Measurements from ENCODE around the gene ACOXL. TPM values are rescaled to one million over a fixed set of nuclear protein-coding genes. Genes with fewer than 3 reads are reported as not detected.

Gene ACOXL
- total and polyA plus RNA-seq, 12 donors: 0.05 to 0.19 (median 0.12) TPM; not detected in 8

- DNase-seq: no peak
- Histone ChIP-seq H3K4me1 (replicated peaks in 1 of 2) (no peaks in the 10 kb centered on the region), H3K27me3 (no peaks in the 10 kb centered on the region), H3K4me3 (no peak overlapping the region), H3K27ac (no peak overlapping the region), H3K9me3 (replicated peaks in 1 of 3) (no peaks in the 10 kb centered on the region), H3K36me3 (replicated peaks in 1 of 2) (no peaks in the 10 kb centered on the region)
- 78 to 95% (median 86%) methylated on average over 1 of the region's 1 CpG for WGBS, 4 donors
- intact Hi-C loops (cut with DNase I): no loop called here
- TF ChIP-seq POLR2A (IDR thresholded peaks at IDR 0.05) (no peak), CTCF (IDR thresholded peaks at IDR 0.05) (no peak)
Measured at GRCh38 chr2:111061191-111061590, 328.8 kb downstream of the ACOXL start.

GRCh38 chr2:111062417-111062816 is 330.0 kb downstream of the ACOXL start:
- intact Hi-C loops (cut with DNase I): no loop called here
- Histone ChIP-seq H3K27me3 (no peaks in the 10 kb centered on the region), H3K4me1 (replicated peaks in 1 of 2) (no peaks in the 10 kb centered on the region), H3K36me3 (replicated peaks in 1 of 2) (no peaks in the 10 kb centered on the region), H3K9me3 (replicated peaks in 1 of 3) (no peaks in the 10 kb centered on the region), H3K4me3 (no peak overlapping the region), H3K27ac (no peak overlapping the region)
- WGBS, 4 donors: 48 to 67% (median 58%) methylated on average over 2 of the region's 2 CpGs
- TF ChIP-seq CTCF (IDR thresholded peaks at IDR 0.05): no peak
- no peak for TF ChIP-seq POLR2A (IDR thresholded peaks at IDR 0.05)
- DNase-seq: no peak

GRCh38 chr2:111066062-111066593 is 333.8 kb downstream of the ACOXL start:
- H3K9me3 ChIP-seq (replicated peaks in 1 of 3): no peaks in the 10 kb centered on the region
- no peak for DNase-seq
- H3K36me3 ChIP-seq (replicated peaks in 1 of 2): no peaks in the 10 kb centered on the region
- no peak overlapping the region for H3K27ac ChIP-seq
- 77 to 94% (median 80%) methylated on average over 2 of the region's 2 CpGs for WGBS, 4 donors
- H3K27me3 ChIP-seq: no peaks in the 10 kb centered on the region
- intact Hi-C loops (cut with DNase I): no loop called here
- TF ChIP-seq CTCF (IDR thresholded peaks at IDR 0.05) (no peak), POLR2A (IDR thresholded peaks at IDR 0.05) (no peak)
- H3K4me1 ChIP-seq (replicated peaks in 1 of 2): no peaks in the 10 kb centered on the region
- no peak overlapping the region for H3K4me3 ChIP-seq

GRCh38 chr2:111068435-111069058 is 336.2 kb downstream of the ACOXL start:
- H3K27ac ChIP-seq: no peak overlapping the region
- no peak for DNase-seq
- H3K4me3 ChIP-seq: no peak overlapping the region
- H3K9me3 ChIP-seq (replicated peaks in 1 of 3): no peaks in the 10 kb centered on the region
- no peaks in the 10 kb centered on the region for H3K36me3 ChIP-seq (replicated peaks in 1 of 2)
- no peaks in the 10 kb centered on the region for H3K27me3 ChIP-seq
- intact Hi-C loops (cut with DNase I): no loop called here
- 84 to 88% (median 86%) methylated on average over 4 of the region's 4 CpGs for WGBS, 4 donors
- peaks cover 0 to 14% of the 10 kb centered on the region in 2 donors for H3K4me1 ChIP-seq (replicated peaks in 1 of 2)
- TF ChIP-seq CTCF (IDR thresholded peaks at IDR 0.05) (no peak), POLR2A (IDR thresholded peaks at IDR 0.05) (no peak)
